Measurements from ENCODE around the gene AP3D1. TPM values are rescaled to one million over a fixed set of nuclear protein-coding genes. Genes with fewer than 3 reads are reported as not detected.

AP3D1 gene
- total RNA-seq, 1 donor from 2014 or later: 50.9 TPM

- no peak overlapping the region for H3K4me3 ChIP-seq
- no peaks in the 10 kb centered on the region for H3F3A ChIP-seq (ENCODE audit: low read depth)
- H3K27me3 ChIP-seq: no peaks in the 10 kb centered on the region
- H4K20me1 ChIP-seq (ENCODE audit: low read depth): peaks cover 19% of the 10 kb centered on the region
- no peaks in the 10 kb centered on the region for H3K9me3 ChIP-seq (ENCODE audit: low read depth)
- H3K4me1 ChIP-seq: no peaks in the 10 kb centered on the region
- peaks cover 22% of the 10 kb centered on the region for H3K79me2 ChIP-seq (ENCODE audit: low read depth)
- no peak overlapping the region for H2AFZ ChIP-seq (replicated peaks)
- TF ChIP-seq CTCF (IDR thresholded peaks at IDR 0.05): no peak
- TF ChIP-seq EZH2phosphoT487 (IDR thresholded peaks at IDR 0.05): no peak
- TF ChIP-seq EZH2 (IDR thresholded peaks at IDR 0.05): no peak
- H3K4me3 Mint-ChIP-seq: no peak overlapping the region
- H3K27ac Mint-ChIP-seq: no peak overlapping the region
- peaks cover 40% of the 10 kb centered on the region for H3K36me3 Mint-ChIP-seq
- no peak overlapping the region for H3K4me2 ChIP-seq
- H3K9me3 Mint-ChIP-seq: no peaks in the 10 kb centered on the region
- no peak overlapping the region for H3K27ac ChIP-seq
- no peak for DNase-seq (ENCODE audit: low spot score)
- H3K9ac ChIP-seq: no peak overlapping the region
- H3K4me1 Mint-ChIP-seq: no peaks in the 10 kb centered on the region
- peaks cover 14% of the 10 kb centered on the region for H3K27me3 Mint-ChIP-seq (ENCODE audit: insufficient read depth, low read depth)
- no peaks in the 10 kb centered on the region for H3K36me3 ChIP-seq
Measured at GRCh38 chr19:2103045-2103707, 48.2 kb downstream of the AP3D1 start.

- H2AFZ ChIP-seq (replicated peaks): no peak overlapping the region
- peaks cover 2% of the 10 kb centered on the region for H3K4me1 Mint-ChIP-seq
- H3K9me3 ChIP-seq (ENCODE audit: low read depth): no peaks in the 10 kb centered on the region
- H3K27me3 Mint-ChIP-seq (ENCODE audit: insufficient read depth, low read depth): peaks cover 14% of the 10 kb centered on the region
- no peak for DNase-seq (ENCODE audit: low spot score)
- H3F3A ChIP-seq (ENCODE audit: low read depth): peaks cover 12% of the 10 kb centered on the region
- H3K9me3 Mint-ChIP-seq: no peaks in the 10 kb centered on the region
- no peak overlapping the region for H3K4me3 Mint-ChIP-seq
- H3K4me2 ChIP-seq: no peak overlapping the region
- no peak overlapping the region for H3K27ac Mint-ChIP-seq
- H3K27ac ChIP-seq: no peak overlapping the region
- H3K9ac ChIP-seq: no peak overlapping the region
- H3K27me3 ChIP-seq: no peaks in the 10 kb centered on the region
- peaks cover 22% of the 10 kb centered on the region for H3K79me2 ChIP-seq (ENCODE audit: low read depth)
- H3K36me3 Mint-ChIP-seq: peaks cover 30% of the 10 kb centered on the region
- H3K36me3 ChIP-seq: no peaks in the 10 kb centered on the region
- no peak for TF ChIP-seq EZH2phosphoT487 (IDR thresholded peaks at IDR 0.05)
- TF ChIP-seq CTCF (IDR thresholded peaks at IDR 0.05): no peak
- no peak for TF ChIP-seq EZH2 (IDR thresholded peaks at IDR 0.05)
- H3K4me1 ChIP-seq: peaks cover 7% of the 10 kb centered on the region
- H4K20me1 ChIP-seq (ENCODE audit: low read depth): peaks cover 32% of the 10 kb centered on the region
- no peak overlapping the region for H3K4me3 ChIP-seq
Measured at GRCh38 chr19:2101417-2102335, 49.7 kb downstream of the AP3D1 start.

GRCh38 chr19:2100719-2101061 is 50.7 kb downstream of the AP3D1 start:
- Histone ChIP-seq H3K27me3 (no peaks in the 10 kb centered on the region), H3K36me3 (no peaks in the 10 kb centered on the region), H3K79me2 (ENCODE audit: low read depth) (peaks cover 22% of the 10 kb centered on the region), H3K9ac (no peak overlapping the region), H3K9me3 (ENCODE audit: low read depth) (no peaks in the 10 kb centered on the region), H3K4me1 (peaks cover 7% of the 10 kb centered on the region), H3K4me3 (no peak overlapping the region), H3K27ac (no peak overlapping the region), H2AFZ (replicated peaks) (no peak overlapping the region), H4K20me1 (ENCODE audit: low read depth) (peaks cover 32% of the 10 kb centered on the region), H3F3A (ENCODE audit: low read depth) (peaks cover 20% of the 10 kb centered on the region), H3K4me2 (no peak overlapping the region)
- Mint-ChIP-seq H3K4me1 (peaks cover 2% of the 10 kb centered on the region), H3K27ac (no peak overlapping the region), H3K9me3 (no peaks in the 10 kb centered on the region), H3K36me3 (peaks cover 22% of the 10 kb centered on the region), H3K4me3 (no peak overlapping the region), H3K27me3 (ENCODE audit: insufficient read depth, low read depth) (peaks cover 15% of the 10 kb centered on the region)
- DNase-seq (ENCODE audit: low spot score): no peak
- no peak for TF ChIP-seq CTCF (IDR thresholded peaks at IDR 0.05)

All from neural progenitor cell (in vitro differentiated cells).